Measurements from ENCODE around the gene CDKAL1. TPM values are rescaled to one million over a fixed set of nuclear protein-coding genes. Genes with fewer than 3 reads are reported as not detected.

Gene CDKAL1
- total RNA-seq, 1 donor from 2014 or later = 9.6 TPM

DNA sequence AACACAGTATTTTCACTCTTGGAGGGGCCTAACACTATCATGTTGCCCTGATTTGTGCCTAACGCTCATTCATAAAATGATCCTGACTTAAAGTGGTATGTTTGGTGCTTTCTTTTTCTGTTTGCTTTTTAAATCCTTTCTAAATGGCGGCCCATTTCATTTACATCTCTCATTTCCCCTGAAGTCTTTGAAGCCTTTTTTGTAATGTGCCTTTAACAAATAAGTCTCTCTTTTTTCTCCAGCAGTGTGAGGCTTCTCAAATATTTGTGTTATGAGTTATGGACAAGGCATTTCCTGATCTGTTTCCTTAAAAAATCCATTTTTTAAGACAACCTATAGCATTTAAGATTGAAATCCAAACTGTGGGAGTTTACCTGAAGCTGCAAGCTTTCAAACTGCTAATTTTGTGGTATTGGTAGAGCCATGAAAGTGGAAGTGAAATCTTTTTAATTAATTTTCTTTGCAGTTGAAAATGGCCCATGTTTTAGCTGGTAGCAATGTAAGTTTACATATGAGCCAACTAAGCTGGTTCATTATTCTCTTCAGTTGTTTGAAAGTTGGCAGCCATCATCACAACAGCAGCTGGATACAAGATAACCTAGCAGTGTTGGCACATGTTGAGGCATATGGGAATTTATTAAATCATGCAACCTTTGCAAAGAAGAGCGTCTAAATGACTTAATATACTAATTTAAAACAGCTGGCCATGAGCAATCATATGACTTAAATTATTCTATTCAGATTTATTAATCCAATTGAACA is 469.7 kb downstream of the CDKAL1 start:
- no peak overlapping the region for H3K4me3 Mint-ChIP-seq (ENCODE audit: unreplicated experiment)
- H3K27ac Mint-ChIP-seq (ENCODE audit: unreplicated experiment) = peak overlapping the region; percentile 72
- no peak for DNase-seq (ENCODE audit: low spot score)
- no peak for TF ChIP-seq CTCF (IDR thresholded peaks at IDR 0.05)
- no peaks in the 10 kb centered on the region for H3K27me3 Mint-ChIP-seq (ENCODE audit: low read depth)
- H3K9me3 Mint-ChIP-seq (ENCODE audit: low read depth) = no peaks in the 10 kb centered on the region
- H3K4me1 Mint-ChIP-seq (ENCODE audit: low read depth) = peaks cover 28% of the 10 kb centered on the region
- no peaks in the 10 kb centered on the region for H3K36me3 Mint-ChIP-seq (ENCODE audit: low read depth)

DNA sequence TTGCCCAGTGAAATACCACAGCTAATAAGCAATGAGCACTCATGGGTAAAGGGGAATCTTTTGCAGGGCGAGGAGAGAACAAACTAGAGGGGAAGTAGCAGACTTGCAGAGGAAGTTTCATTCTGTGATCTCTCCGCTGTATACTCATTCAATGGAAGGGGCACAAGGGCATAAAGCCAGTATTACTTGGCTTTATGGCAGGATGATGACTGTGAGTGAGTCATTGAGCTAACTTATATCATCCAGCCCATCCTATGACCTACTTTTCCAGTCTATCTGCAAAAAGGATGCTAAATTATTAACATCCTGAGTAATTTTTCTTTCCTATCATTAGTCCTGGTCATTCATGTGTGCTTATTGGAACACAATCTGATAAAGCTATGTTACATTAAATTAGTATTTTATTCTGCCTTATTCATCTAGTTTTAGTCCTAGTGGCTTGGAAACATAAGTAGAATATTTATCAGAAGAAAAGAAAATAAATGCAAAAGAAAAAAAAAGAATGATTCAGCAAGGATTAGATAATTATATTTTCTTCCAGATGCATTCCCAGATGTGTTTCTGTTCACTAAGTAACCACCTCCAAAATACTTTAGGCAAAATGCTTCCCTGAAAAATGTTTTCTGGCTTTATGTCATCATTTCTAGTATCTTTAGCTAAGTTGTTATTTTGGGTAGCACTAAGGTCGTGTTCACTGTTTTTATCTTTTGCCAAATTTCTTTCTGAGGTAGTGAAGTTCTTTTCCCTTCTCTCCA is 471.7 kb downstream of the CDKAL1 start:
- Mint-ChIP-seq H3K36me3 (ENCODE audit: low read depth) (no peaks in the 10 kb centered on the region), H3K9me3 (ENCODE audit: low read depth) (no peaks in the 10 kb centered on the region), H3K4me3 (ENCODE audit: unreplicated experiment) (peak overlapping the region; percentile 29), H3K4me1 (ENCODE audit: low read depth) (peaks cover 28% of the 10 kb centered on the region), H3K27ac (ENCODE audit: unreplicated experiment) (peak overlapping the region; percentile 59), H3K27me3 (ENCODE audit: low read depth) (no peaks in the 10 kb centered on the region)
- no peak for TF ChIP-seq CTCF (IDR thresholded peaks at IDR 0.05)
- DNase-seq (ENCODE audit: low spot score) = no peak

GRCh38 chr6:21019614-21020013 is 485.4 kb downstream of the CDKAL1 start:
- Mint-ChIP-seq H3K9me3 (ENCODE audit: low read depth) (peaks cover 4% of the 10 kb centered on the region), H3K4me1 (ENCODE audit: low read depth) (peaks cover 6% of the 10 kb centered on the region), H3K27me3 (ENCODE audit: low read depth) (no peaks in the 10 kb centered on the region), H3K36me3 (ENCODE audit: low read depth) (no peaks in the 10 kb centered on the region), H3K27ac (ENCODE audit: unreplicated experiment) (no peak overlapping the region), H3K4me3 (ENCODE audit: unreplicated experiment) (no peak overlapping the region)
- DNase-seq (ENCODE audit: low spot score) = no peak
- TF ChIP-seq CTCF (IDR thresholded peaks at IDR 0.05) = peak; percentile 74

DNA sequence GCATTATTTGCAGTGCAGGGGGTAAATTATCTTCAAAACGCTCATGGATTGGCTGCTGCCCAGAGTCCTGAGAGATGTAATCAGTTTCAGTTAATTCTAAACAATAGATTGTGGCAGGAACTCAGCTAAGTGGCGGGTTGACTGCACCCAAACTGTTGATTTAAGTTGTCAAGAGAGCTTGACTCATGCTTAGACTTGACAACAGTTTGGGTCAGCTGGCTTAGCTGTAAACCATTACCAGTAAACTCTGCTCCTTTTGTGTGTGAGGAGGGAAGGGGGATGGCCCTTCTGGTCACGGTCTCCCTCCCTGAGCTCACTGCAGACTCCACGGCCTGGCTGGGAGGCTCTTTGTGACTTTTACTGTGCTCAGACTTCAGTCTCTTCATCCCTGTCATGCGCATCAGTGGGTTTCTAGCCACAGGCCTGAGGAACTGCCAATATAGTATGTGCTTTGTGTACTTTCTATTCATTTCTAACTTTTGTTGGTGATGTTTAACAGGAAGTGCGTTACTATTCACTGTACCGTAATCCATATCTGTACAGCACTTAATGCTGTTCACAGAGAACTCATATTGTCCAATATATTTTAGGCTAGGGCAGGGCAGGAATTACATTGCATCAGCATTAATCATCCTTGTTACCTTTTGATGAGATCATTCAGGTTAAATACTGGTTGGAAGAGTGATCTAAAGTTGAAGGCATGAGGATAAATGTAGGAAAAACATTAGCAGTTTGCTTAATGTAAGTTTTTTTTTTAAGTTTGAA is 488.3 kb downstream of the CDKAL1 start:
- Mint-ChIP-seq H3K4me1 (ENCODE audit: low read depth) (peaks cover 24% of the 10 kb centered on the region), H3K27me3 (ENCODE audit: low read depth) (no peaks in the 10 kb centered on the region), H3K36me3 (ENCODE audit: low read depth) (no peaks in the 10 kb centered on the region), H3K4me3 (ENCODE audit: unreplicated experiment) (no peak overlapping the region), H3K27ac (ENCODE audit: unreplicated experiment) (no peak overlapping the region), H3K9me3 (ENCODE audit: low read depth) (peaks cover 5% of the 10 kb centered on the region)
- no peak for DNase-seq (ENCODE audit: low spot score)
- no peak for TF ChIP-seq CTCF (IDR thresholded peaks at IDR 0.05)

- Mint-ChIP-seq H3K4me3 (ENCODE audit: unreplicated experiment) (no peak overlapping the region), H3K9me3 (ENCODE audit: low read depth) (peaks cover 8% of the 10 kb centered on the region), H3K27me3 (ENCODE audit: low read depth) (no peaks in the 10 kb centered on the region), H3K27ac (ENCODE audit: unreplicated experiment) (no peak overlapping the region), H3K4me1 (ENCODE audit: low read depth) (peaks cover 24% of the 10 kb centered on the region), H3K36me3 (ENCODE audit: low read depth) (no peaks in the 10 kb centered on the region)
- no peak for TF ChIP-seq CTCF (IDR thresholded peaks at IDR 0.05)
- DNase-seq (ENCODE audit: low spot score) = no peak
Observed at GRCh38 chr6:21023210-21023609, 489.0 kb downstream of the CDKAL1 start.
